GM23248 (cell line): Measurements from ENCODE around the gene TBC1D22A. TPM values are rescaled to one million over a fixed set of nuclear protein-coding genes. Genes with fewer than 3 reads are reported as not detected.

Experiments used
- DNase-seq: peaks from one replicate; pipeline ENCODE4 v3.0.0-alpha.2; 2015
- H2AFZ ChIP-seq: fragments of 200-600 bp; sonication (generic); 2 replicates; pipeline ENCODE4 v1.6.1; 2016; ENCODE audit warnings: antibody characterized with exemption
- H3F3A ChIP-seq: fragments of 200-600 bp; sonication (generic); 2 replicates; pipeline ENCODE4 v1.6.1; 2016; ENCODE audit warnings: mild to moderate bottlenecking, antibody characterized with exemption, mixed run types; ENCODE audit not compliant: insufficient read depth
- H3K27ac ChIP-seq: fragments of 200-600 bp; sonication (generic); 2 replicates; pipeline ENCODE4 v1.5.1; 2016; ENCODE audit warnings: mild to moderate bottlenecking
- H3K27me3 ChIP-seq: fragments of 200-600 bp; sonication (generic); replicated peaks from 2 replicates; pipeline ENCODE4 v1.6.1; 2016; ENCODE audit warnings: mild to moderate bottlenecking; ENCODE audit not compliant: insufficient read depth
- H3K36me3 ChIP-seq: fragments of 200-600 bp; sonication (generic); 2 replicates; pipeline ENCODE4 v1.6.1; 2016; ENCODE audit warnings: low read depth, mild to moderate bottlenecking
- H3K4me1 ChIP-seq: fragments of 200-600 bp; sonication (generic); 2 replicates; pipeline ENCODE4 v1.6.1; 2016; ENCODE audit warnings: mild to moderate bottlenecking; ENCODE audit not compliant: insufficient read depth
- H3K4me2 ChIP-seq: fragments of 200-600 bp; sonication (generic); one replicate; pipeline ENCODE4 v1.6.1; 2016; ENCODE audit warnings: mild to moderate bottlenecking; ENCODE audit not compliant: unreplicated experiment
- H3K4me3 ChIP-seq: fragments of 200-600 bp; sonication (generic); 2 replicates; pipeline ENCODE4 v1.5.1; 2016; ENCODE audit warnings: mild to moderate bottlenecking
- H3K79me2 ChIP-seq: fragments of 200-600 bp; sonication (generic); 2 replicates; pipeline ENCODE4 v1.6.1; 2016; ENCODE audit warnings: mild to moderate bottlenecking; ENCODE audit not compliant: insufficient read depth
- H3K9ac ChIP-seq: fragments of 200-600 bp; sonication (generic); 2 replicates; pipeline ENCODE4 v1.6.1; 2016; ENCODE audit warnings: mild to moderate bottlenecking
- H3K9me2 ChIP-seq: fragments of 200-600 bp; sonication (generic); 2 replicates; pipeline ENCODE4 v1.6.1; 2016; ENCODE audit warnings: mixed run types, mild to moderate bottlenecking, moderate library complexity; ENCODE audit not compliant: insufficient read depth
- H3K9me3 ChIP-seq: fragments of 200-600 bp; sonication (generic); one replicate; pipeline ENCODE4 v1.6.1; 2017; ENCODE audit warnings: low read depth
- H4K20me1 ChIP-seq: fragments of 200-600 bp; sonication (generic); 2 replicates; pipeline ENCODE4 v1.6.0; 2016; ENCODE audit not compliant: insufficient read depth
- EZH2 ChIP-seq: fragments of 200-600 bp; sonication (generic); IDR thresholded peaks from 2 replicates; pipeline ENCODE4 v1.6.1; 2018; ENCODE audit warnings: antibody characterized with exemption, mild to moderate bottlenecking; ENCODE audit not compliant: insufficient read depth, poor library complexity, severe bottlenecking
- EZH2phosphoT487 ChIP-seq: fragments of 200-600 bp; sonication (generic); IDR thresholded peaks from 2 replicates; pipeline ENCODE4 v1.6.1; 2018; ENCODE audit warnings: antibody characterized with exemption, moderate library complexity, mild to moderate bottlenecking, low read depth; ENCODE audit not compliant: insufficient read depth
- WGBS, 2 experiments: methylation state at CpG; one replicate each; pipeline ENCODE4 v1.1.6; 2015 to 2017; ENCODE audit warnings: low lambda C conversion rate in 2 of 2, low coverage in 1 of 2; ENCODE audit errors: missing lambda C conversion rate in 2 of 2; 5-methylcytosine and 5-hydroxymethylcytosine counted together
- in situ Hi-C: fragments of 300-500 bp; cut with MboI; formaldehyde crosslinking; loops from 2 replicates; pipeline ENCODE4 v1.15.0; 2020
- polyA plus RNA-seq: library from polyadenylated mRNA; unstranded; fragments of >200 nt; fragmentation: Nextera tagmentation; extraction: Ambion mirVana; gene quantifications from 2 replicates; pipeline ENCODE4 v1.2.1, GENCODE V29; 2016
- total RNA-seq: library from RNA; depleted of rRNA; stranded (reverse); fragments of >200 nt; shearing (Covaris generic); gene quantifications from 2 replicates; pipeline ENCODE4 v1.2.3, GENCODE V29; 2014

The TBC1D22A gene
- total and polyA plus RNA-seq, 2 experiments from 2014 or later, result 12.3 to 16.9 TPM

DNA sequence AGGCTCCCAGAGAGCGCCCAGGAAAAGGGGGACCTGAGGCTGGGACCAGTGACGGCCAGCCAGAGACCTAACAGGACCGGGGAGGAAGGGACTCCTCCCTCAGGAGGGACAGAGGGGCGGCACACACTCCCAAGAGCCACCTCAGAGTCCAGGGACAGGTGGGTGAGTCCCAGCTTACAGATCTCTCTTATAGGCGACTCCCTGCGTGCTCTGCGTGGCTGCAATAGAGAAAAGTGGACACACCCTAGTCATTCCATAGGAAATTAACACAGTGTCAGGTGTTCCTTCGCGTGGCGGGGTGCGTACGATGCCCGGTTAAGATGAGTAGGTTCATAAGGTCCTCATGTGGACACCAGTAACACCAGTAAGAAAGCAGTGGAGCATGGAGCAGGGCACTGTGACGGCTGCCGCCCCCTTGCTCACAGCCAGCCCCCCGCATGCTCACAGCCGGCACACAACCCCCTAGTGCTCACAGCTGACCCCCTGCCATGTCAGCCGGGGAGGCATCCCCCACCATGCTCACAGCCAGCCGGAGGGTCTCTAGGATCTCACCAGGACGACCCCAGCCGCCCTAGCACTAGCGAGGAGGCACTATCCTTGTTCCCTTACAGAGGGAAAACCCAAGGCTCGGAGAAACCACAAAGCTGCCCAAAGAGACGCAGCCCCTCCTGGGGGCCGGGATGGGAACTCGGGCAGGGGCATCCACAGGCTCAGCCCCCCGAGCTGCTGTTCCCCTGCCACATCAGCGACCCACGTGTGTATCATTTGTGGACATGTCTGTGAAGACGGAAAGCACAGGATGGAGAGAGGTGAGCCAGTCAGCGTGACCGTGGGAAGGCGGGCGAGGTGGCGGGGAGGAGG, 426.8 kb downstream of the TBC1D22A start:
- Histone ChIP-seq H3K4me2 (no peak overlapping the region), H3K9me2 (no peaks in the 10 kb centered on the region), H3K9me3 (no peaks in the 10 kb centered on the region), H3K27me3 (no peaks in the 10 kb centered on the region), H2AFZ (no peak overlapping the region), H3K4me1 (no peaks in the 10 kb centered on the region), H3K36me3 (no peaks in the 10 kb centered on the region), H3K79me2 (no peaks in the 10 kb centered on the region), H3F3A (no peaks in the 10 kb centered on the region), H3K4me3 (no peak overlapping the region), H4K20me1 (no peaks in the 10 kb centered on the region), H3K27ac (no peak overlapping the region), H3K9ac (no peak overlapping the region)
- 69 to 73% methylated on average over 32 to 35 of the region's 35 CpGs for WGBS, 2 experiments
- no peak for DNase-seq
- TF ChIP-seq EZH2phosphoT487, result no peak
- no peak for TF ChIP-seq EZH2
- in situ Hi-C loops, result no loop called here

DNA sequence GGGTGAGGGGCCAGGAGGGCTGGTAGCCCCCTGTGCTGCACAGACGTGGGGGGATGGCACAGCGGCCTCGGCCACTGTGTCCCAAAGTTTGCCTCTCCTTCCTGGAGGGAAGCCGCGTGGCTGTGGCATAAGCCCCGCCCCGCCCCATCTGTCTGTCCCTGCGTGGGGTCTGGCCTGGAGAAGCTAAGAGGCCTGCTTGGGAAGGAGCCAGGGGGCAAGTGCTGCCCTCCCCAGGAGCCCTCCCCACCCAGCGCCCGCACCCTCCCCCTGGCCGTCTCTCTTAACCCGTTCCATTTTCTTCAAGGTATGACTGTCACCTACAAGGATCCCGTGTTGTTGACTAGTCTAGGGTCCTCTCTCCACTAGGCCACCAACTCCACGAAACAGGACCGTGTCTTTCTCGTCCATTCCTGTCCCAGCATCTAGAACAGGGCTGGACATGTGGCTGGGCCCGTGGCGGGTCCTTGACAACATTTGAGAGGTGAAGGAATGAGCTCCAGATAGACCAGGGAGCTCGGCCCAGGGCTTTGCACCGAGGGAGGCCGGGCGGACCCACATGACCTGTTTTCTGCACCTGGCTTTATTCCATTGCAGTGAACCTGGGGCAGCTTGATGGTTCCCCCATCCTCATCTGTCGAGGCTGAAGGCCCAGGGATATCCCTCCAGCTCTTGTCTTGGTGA, 428.0 kb downstream of the TBC1D22A start:
- H3K9me2 ChIP-seq, result no peaks in the 10 kb centered on the region
- H3K36me3 ChIP-seq, result no peaks in the 10 kb centered on the region
- no peak overlapping the region for H2AFZ ChIP-seq
- H3K79me2 ChIP-seq, result no peaks in the 10 kb centered on the region
- no peak overlapping the region for H3K9ac ChIP-seq
- H3K27me3 ChIP-seq, result no peaks in the 10 kb centered on the region
- H3K4me2 ChIP-seq, result no peak overlapping the region
- no peak overlapping the region for H3K27ac ChIP-seq
- no peaks in the 10 kb centered on the region for H3F3A ChIP-seq
- 60 to 70% methylated on average over 20 to 23 of the region's 23 CpGs for WGBS, 2 experiments
- H3K4me3 ChIP-seq, result no peak overlapping the region
- no peaks in the 10 kb centered on the region for H3K4me1 ChIP-seq
- in situ Hi-C loops, result no loop called here
- DNase-seq, result no peak
- no peaks in the 10 kb centered on the region for H4K20me1 ChIP-seq
- TF ChIP-seq EZH2phosphoT487, result no peak
- TF ChIP-seq EZH2, result no peak
- H3K9me3 ChIP-seq, result no peaks in the 10 kb centered on the region

DNA sequence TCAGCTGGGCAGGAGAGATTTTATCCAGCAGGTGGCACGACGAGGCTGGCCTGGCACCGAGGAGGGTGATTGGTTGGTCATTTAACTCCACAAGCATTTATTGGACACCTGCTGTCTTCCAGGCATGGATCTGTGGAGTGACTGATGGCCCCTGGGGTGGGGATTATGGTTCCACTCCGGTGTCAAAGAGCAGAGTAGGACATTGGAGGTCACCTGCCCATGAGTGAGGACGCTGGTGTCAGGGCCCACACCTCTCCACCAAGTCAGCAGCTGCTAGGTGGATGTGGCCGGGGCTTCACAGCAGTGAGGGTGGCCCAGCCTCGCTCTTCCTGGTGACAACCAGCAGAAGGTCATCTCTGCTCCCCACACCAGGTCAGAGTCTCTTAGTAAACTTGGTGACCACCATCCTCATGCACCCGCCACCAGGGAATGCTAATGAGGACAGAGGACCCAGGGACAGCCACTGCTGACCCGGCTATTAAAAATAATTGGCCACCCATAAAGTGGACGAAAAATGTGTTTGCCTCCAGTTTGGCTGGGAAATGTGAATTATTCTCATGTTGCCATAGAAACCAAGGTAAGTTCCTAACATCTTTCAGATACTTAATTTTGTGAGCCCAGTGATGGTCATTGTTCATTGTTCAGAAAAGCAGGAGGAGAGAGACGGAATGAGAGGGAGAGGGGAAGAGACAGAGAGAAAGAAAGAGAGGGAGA, 428.7 kb downstream of the TBC1D22A start:
- H3F3A ChIP-seq, result no peaks in the 10 kb centered on the region
- no peak for DNase-seq
- H3K4me2 ChIP-seq, result no peak overlapping the region
- in situ Hi-C loops, result no loop called here
- no peak overlapping the region for H3K4me3 ChIP-seq
- no peaks in the 10 kb centered on the region for H3K9me3 ChIP-seq
- WGBS, 2 experiments, result 61 to 68% methylated on average over 11 of the region's 11 CpGs
- H3K27me3 ChIP-seq, result no peaks in the 10 kb centered on the region
- no peak for TF ChIP-seq EZH2phosphoT487
- TF ChIP-seq EZH2, result no peak
- no peaks in the 10 kb centered on the region for H3K4me1 ChIP-seq
- no peaks in the 10 kb centered on the region for H4K20me1 ChIP-seq
- no peaks in the 10 kb centered on the region for H3K79me2 ChIP-seq
- no peaks in the 10 kb centered on the region for H3K9me2 ChIP-seq
- no peaks in the 10 kb centered on the region for H3K36me3 ChIP-seq
- H3K27ac ChIP-seq, result no peak overlapping the region
- no peak overlapping the region for H3K9ac ChIP-seq
- H2AFZ ChIP-seq, result no peak overlapping the region
